AG04450 (cell line): ENCODE data around the gene DAAM2. TPM values are rescaled to one million over a fixed set of nuclear protein-coding genes. Genes with fewer than 3 reads are reported as not detected.

ENCODE experiments used
- CTCF ChIA-PET: fragments of 300-600, 350-600 bp; formaldehyde crosslinking; extraction: SDS; loops from one replicate; lab custom pipeline; 2022; ENCODE audit warnings: antibody characterized with exemption, inconsistent platforms; lab: Charles Lee
- POLR2A ChIA-PET: fragments of 350-600 bp; formaldehyde crosslinking; extraction: SDS; loops from one replicate; lab custom pipeline; 2021; ENCODE audit warnings: antibody characterized with exemption, inconsistent platforms; lab: Yijun Ruan, JAX
- DNase-seq: peaks from one replicate; pipeline ENCODE4 v3.0.0-alpha.2; 2011; ENCODE audit warnings: low read depth, low spot score
- H3K27ac ChIP-seq: one replicate; pipeline ENCODE4 v1.5.1; 2012; ENCODE audit warnings: low read depth, low read length, control low read depth
- H3K27me3 ChIP-seq: one replicate; pipeline ENCODE4 v1.6.0; 2012; ENCODE audit warnings: low read length; ENCODE audit not compliant: control insufficient read depth, insufficient read depth
- H3K4me3 ChIP-seq: 2 replicates; pipeline ENCODE4 v1.5.1; 2011; ENCODE audit warnings: mild to moderate bottlenecking, low read depth, low read length, control low read depth
- H3K9me3 ChIP-seq: 2 replicates; pipeline ENCODE4 v1.5.1; 2012; ENCODE audit warnings: low read length; ENCODE audit not compliant: control insufficient read depth, insufficient read depth
- CTCF ChIP-seq: IDR thresholded peaks from 2 replicates; pipeline ENCODE4 v1.5.1; 2011; ENCODE audit warnings: low read depth, low read length, control low read depth, inconsistent platforms
- polyA plus RNA-seq: library from polyadenylated mRNA; depleted of rRNA; stranded (reverse); fragments of >200 nt; gene quantifications from 2 replicates; pipeline ENCODE4 v1.2.3, GENCODE V29; 2011

The DAAM2 gene
- polyA plus RNA-seq, 1 experiment = 2.9 TPM

- H3K9me3 ChIP-seq = no peaks in the 10 kb centered on the region
- no peak for DNase-seq
- H3K4me3 ChIP-seq = no peak overlapping the region
- H3K27ac ChIP-seq = no peak overlapping the region
- no peak for TF ChIP-seq CTCF
- POLR2A ChIA-PET = no interaction called here
- CTCF ChIA-PET = no interaction called here
- no peaks in the 10 kb centered on the region for H3K27me3 ChIP-seq
Observed at GRCh38 chr6:39786649-39787048, 5.5 kb upstream of the DAAM2 start.

- DNase-seq = no peak
- TF ChIP-seq CTCF = no peak
- CTCF ChIA-PET = no interaction called here
- POLR2A ChIA-PET = no interaction called here
- Histone ChIP-seq H3K27me3 (no peaks in the 10 kb centered on the region), H3K9me3 (no peaks in the 10 kb centered on the region; the same call in 1 of the 2 replicates), H3K27ac (no peak overlapping the region), H3K4me3 (no peak overlapping the region)
Observed at GRCh38 chr6:39787322-39787721, 4.9 kb upstream of the DAAM2 start.

- ChIA-PET POLR2A (interaction anchor here (1.3 kb wide), 1 partner anchor 92 kb away, joined by 3 read pairs; no protein-coding TSS in a partner anchor), CTCF (interaction anchor here (2.0 kb wide), 1 partner anchor 75 kb away, joined by 7 read pairs; no protein-coding TSS in a partner anchor)
- peaks cover 26% of the 10 kb centered on the region for H3K27me3 ChIP-seq
- H3K9me3 ChIP-seq = no peaks in the 10 kb centered on the region; the same call in 1 of the 2 replicates
- TF ChIP-seq CTCF = no peak
- no peak for DNase-seq
- H3K27ac ChIP-seq = peak overlapping the region; percentile 0
- no peak overlapping the region for H3K4me3 ChIP-seq
Observed at GRCh38 chr6:39790772-39791171, 1.4 kb upstream of the DAAM2 start.

GRCh38 chr6:39791311-39791710, 865 bp upstream of the DAAM2 start:
- no peak overlapping the region for H3K27ac ChIP-seq
- no peak for DNase-seq
- POLR2A ChIA-PET = interaction anchor here (0.6 to 1.3 kb wide), 2 partner anchors 44 to 91 kb away, joined by 3 read pairs; no protein-coding TSS in a partner anchor

More at GRCh38 chr6:39791311-39791710, 865 bp upstream of the DAAM2 start:
- Histone ChIP-seq H3K27me3 (peaks cover 26% of the 10 kb centered on the region), H3K9me3 (no peaks in the 10 kb centered on the region; the same call in 1 of the 2 replicates), H3K4me3 (no peak overlapping the region)
- CTCF ChIA-PET = interaction anchor here (0.6 to 2.0 kb wide), 9 partner anchors 11 to 414 kb away, joined by 3 to 9 read pairs (median 3); no protein-coding TSS in a partner anchor
- no peak for TF ChIP-seq CTCF
